HepG2 (cell line): Measurements from ENCODE around the gene SFXN5.

Experiments used
- ARID2 ChIP-seq: sonication (generic); formaldehyde crosslinking; IDR thresholded peaks from 2 replicates; pipeline ENCODE4 v1.8.1; 2022; ENCODE audit warnings: mild to moderate bottlenecking, missing genetic modification reagents, borderline replicate concordance
- BRCA1 ChIP-seq: sonication (generic); formaldehyde crosslinking; IDR thresholded peaks from 2 replicates; pipeline ENCODE4 v1.4.0; 2020; ENCODE audit warnings: missing genetic modification reagents
- POLR2A ChIP-seq, 2 experiments: IDR thresholded peaks; 2 replicates each; pipeline ENCODE4 v1.6.1; 2011; ENCODE audit warnings: low read depth in 2 of 2, low read length in 2 of 2, mild to moderate bottlenecking in 1 of 2, moderate library complexity in 1 of 2; ENCODE audit not compliant: insufficient read depth in 1 of 2
- POLR2AphosphoS5 ChIP-seq: IDR thresholded peaks from 2 replicates; pipeline ENCODE4 v1.6.1; 2012; ENCODE audit warnings: low read depth, low read length
- PRDM15 ChIP-seq: sonication (generic); formaldehyde crosslinking; IDR thresholded peaks from 2 replicates; pipeline ENCODE4 v1.4.0; 2020; ENCODE audit warnings: missing genetic modification reagents
- TFAP4 ChIP-seq: sonication (generic); IDR thresholded peaks from 2 replicates; pipeline ENCODE4 v1.6.1; 2016; ENCODE audit warnings: low read depth, borderline replicate concordance
- ZNF670 ChIP-seq: sonication (generic); formaldehyde crosslinking; IDR thresholded peaks from 2 replicates; pipeline ENCODE4 v1.8.0; 2022; ENCODE audit warnings: mild to moderate bottlenecking, missing genetic modification reagents, borderline replicate concordance

- TF ChIP-seq ARID2 (CRISPR knock-in tag) = no peak
- TF ChIP-seq POLR2A (IDR thresholded peaks at IDR 0.05; ENCODE audit: insufficient read depth in 1 of 2, low read depth in 2 of 2, low read length in 2 of 2) = no peak
- TF ChIP-seq POLR2AphosphoS5 = no peak
- no peak for TF ChIP-seq BRCA1 (CRISPR knock-in tag)
- TF ChIP-seq ZNF670 (CRISPR knock-in tag) = no peak
- no peak for TF ChIP-seq TFAP4
- no peak for TF ChIP-seq PRDM15 (CRISPR knock-in tag)
Measured at GRCh38 chr2:73114273-73114867, 42.9 kb upstream of the SFXN5 start.
